Gastrocnemius medialis (tissue), 4 donors: ENCODE data around the gene THOC6. TPM values are rescaled to one million over a fixed set of nuclear protein-coding genes. Genes with fewer than 3 reads are reported as not detected.

Experiments
- ATAC-seq, 2 donors: fragments of 150-250 bp; one replicate each; pipeline ENCODE4 v1.9.1; 2016
- DNase-seq, 2 donors: peaks; one replicate each; pipeline ENCODE4 v3.0.0-alpha.2; 2019
- H3K27ac ChIP-seq, 4 donors: fragments of 200-600 bp; sonication (generic); 1 replicate in 1 of 4; 2 replicates in 3 of 4; pipeline ENCODE4 v1.5.1; 2016 to 2018; ENCODE audit warnings: mild to moderate bottlenecking in 2 of 4, moderate library complexity in 1 of 4
- H3K27me3 ChIP-seq, 3 donors: fragments of 200-600 bp; sonication (generic) in 2 of 3; 1 replicate in 1 of 3; 2 replicates in 2 of 3; pipeline versions ENCODE4 v1.5.1 to v1.6.0; 2016 to 2019; ENCODE audit warnings: mild to moderate bottlenecking in 1 of 3, moderate library complexity in 1 of 3
- H3K36me3 ChIP-seq, 2 donors: fragments of 200-600 bp; sonication (generic) in 1 of 2; one replicate each; pipeline ENCODE4 v1.5.1; 2017 to 2018
- H3K4me1 ChIP-seq, 2 donors: fragments of 200-600 bp; sonication (generic) in 1 of 2; one replicate each; pipeline ENCODE4 v1.5.1; 2016 to 2017; ENCODE audit warnings: mild to moderate bottlenecking in 2 of 2
- H3K4me3 ChIP-seq, 4 donors: fragments of 200-600 bp; sonication (generic) in 3 of 4; 1 replicate in 1 of 4; 2 replicates in 3 of 4; pipeline ENCODE4 v1.5.1; 2016 to 2019; ENCODE audit warnings: mild to moderate bottlenecking in 2 of 4
- H3K9me3 ChIP-seq, 3 donors: fragments of 200-600 bp; sonication (generic) in 2 of 3; 1 replicate in 1 of 3; 2 replicates in 2 of 3; pipeline ENCODE4 v1.5.1; 2016 to 2019
- CTCF ChIP-seq, 5 experiments: fragments of 450-650 bp in 3 of 5; fragments of 200-600 bp in 2 of 5; sonication (generic) in 2 of 5; IDR thresholded peaks in 4 of 5; conservative IDR thresholded peaks in 1 of 5; 1 replicate in 4 of 5; 2 replicates in 1 of 5; pipeline ENCODE4 v1.5.1; 2016 to 2019; ENCODE audit warnings: antibody characterized with exemption in 5 of 5, mild to moderate bottlenecking in 3 of 5, moderate library complexity in 3 of 5
- POLR2A ChIP-seq, 2 donors: fragments of 450-650 bp; IDR thresholded peaks; one replicate each; pipeline ENCODE4 v1.6.1; 2017; ENCODE audit warnings: antibody characterized with exemption in 2 of 2, mild to moderate bottlenecking in 2 of 2, moderate library complexity in 2 of 2
- in situ Hi-C, 4 donors: fragments of 200-750 bp; cut with MboI; loops; one replicate each; pipeline versions ENCODE4 v1.15.0 to v1.8.0; 2017; ENCODE audit warnings: low sequenced_read_pairs in 4 of 4
- intact Hi-C: fragments of 100-400 bp; cut with DNase I; formaldehyde crosslinking; loops from one replicate; pipeline ENCODE4 v1.15.1; 2023; ENCODE audit warnings: low total_unique reads
- total RNA-seq, 4 donors: library from RNA; depleted of rRNA; stranded (reverse); fragments of >200 nt; gene quantifications; one replicate each; pipeline versions ENCODE4 v1.1.0 to v1.2.3, GENCODE V29; 2016

The THOC6 gene
- total RNA-seq, 4 donors from 2014 or later: 15.0 to 31.1 (median 21.5) TPM

- TF ChIP-seq CTCF (IDR thresholded peaks at IDR 0.05 in 4 of 5, conservative IDR thresholded peaks at IDR 0.05 in 1 of 5) (no peak), POLR2A (IDR thresholded peaks at IDR 0.05) (no peak)
- H3K27me3 ChIP-seq: no peaks in the 10 kb centered on the region
- no peaks in the 10 kb centered on the region for H3K9me3 ChIP-seq
- H3K4me1 ChIP-seq: no peaks in the 10 kb centered on the region
- no peaks in the 10 kb centered on the region for H3K36me3 ChIP-seq
- no peak overlapping the region for H3K27ac ChIP-seq
- ATAC-seq (no peak), DNase-seq (no peak)
- in situ Hi-C loops (no loop called here), intact Hi-C loops (no loop called here)
- no peak overlapping the region for H3K4me3 ChIP-seq
These were observed 52.7 kb downstream of the THOC6 start for GRCh38 chr16:3076577-3076976.

Other genes with a start within 250 kb of the THOC6 start
- gene ELOB, start 246.8 kb upstream of the THOC6 start, total RNA-seq: 100 to 1,000 TPM; 216 to 970 (median 375) TPM
- not detected for gene PRSS33, start 236.5 kb upstream of the THOC6 start, total RNA-seq
- not detected for gene PRSS41, start 225.6 kb upstream of the THOC6 start, total RNA-seq
- gene PRSS21, start 206.8 kb upstream of the THOC6 start, total RNA-seq: not detected
- not detected for gene ZG16B, start 193.7 kb upstream of the THOC6 start, total RNA-seq
- not detected for gene PRSS22, start 165.9 kb upstream of the THOC6 start, total RNA-seq
- 10 to 100 TPM; 19.5 to 54.5 (median 30.2) TPM for gene FLYWCH2, start 140.8 kb upstream of the THOC6 start, total RNA-seq
- gene FLYWCH1, start 112.1 kb upstream of the THOC6 start, total RNA-seq: 10 to 100 TPM; 41.7 to 49.7 (median 44.0) TPM
- gene KREMEN2, start 59.8 kb upstream of the THOC6 start, total RNA-seq: not detected
- 10 to 100 TPM in 2 of 4 donors, 1 to 10 TPM in 2; 4.2 to 14.6 (median 10.2) TPM for gene PAQR4, start 54.7 kb upstream of the THOC6 start, total RNA-seq
- gene PKMYT1, start 43.6 kb upstream of the THOC6 start, total RNA-seq: 1 to 10 TPM in 2 of 4 donors, not detected in 2; 1.4 to 2.4 TPM
- gene CLDN9, start 11.1 kb upstream of the THOC6 start, total RNA-seq: under 1 TPM in 1 of 4 donors, not detected in 3; 0.40 TPM
- gene CLDN6, start 5.9 kb upstream of the THOC6 start, total RNA-seq: under 1 TPM in 1 of 4 donors, not detected in 3; 0.55 TPM
- gene TNFRSF12A, start 3.7 kb upstream of the THOC6 start, total RNA-seq: 100 to 1,000 TPM in 2 of 4 donors, 10 to 100 TPM in 2; 34.0 to 161 (median 85.5) TPM
- 100 to 1,000 TPM in 1 of 4 donors, 10 to 100 TPM in 3; 41.8 to 124 (median 66.9) TPM for gene HCFC1R1, start 93 bp upstream of the THOC6 start, total RNA-seq
- gene BICDL2, start 12.9 kb downstream of the THOC6 start, total RNA-seq: under 1 TPM in 1 of 4 donors, not detected in 3; 0.32 TPM
- under 1 TPM in 3 of 4 donors, not detected in 1; 0.15 to 0.75 (median 0.58) TPM for gene MMP25, start 22.5 kb downstream of the THOC6 start, total RNA-seq
- 10 to 100 TPM; 45.4 to 79.0 (median 54.6) TPM for gene IL32, start 41.6 kb downstream of the THOC6 start, total RNA-seq
- not detected for gene ZSCAN10, start 75.3 kb downstream of the THOC6 start, total RNA-seq
- 10 to 100 TPM in 1 of 4 donors, 1 to 10 TPM in 3; 4.8 to 10.8 (median 6.1) TPM for gene ZNF205, start 88.6 kb downstream of the THOC6 start, total RNA-seq
- 10 to 100 TPM in 3 of 4 donors, 1 to 10 TPM in 1; 8.9 to 18.6 (median 14.5) TPM for gene ZNF213, start 111.0 kb downstream of the THOC6 start, total RNA-seq
- not detected for gene OR1F1, start 164.2 kb downstream of the THOC6 start, total RNA-seq
- 1 to 10 TPM in 3 of 4 donors, under 1 TPM in 1; 0.49 to 3.2 (median 2.2) TPM for gene ZNF200, start 211.1 kb downstream of the THOC6 start, total RNA-seq
- gene MEFV, start 232.6 kb downstream of the THOC6 start, total RNA-seq: 1 to 10 TPM in 1 of 4 donors, under 1 TPM in 3; 0.32 to 1.2 (median 0.76) TPM